Activated naive CD4-positive, alpha-beta T cell treated with anti-CD3 and anti-CD28 coated beads, Interleukin-2, amount 50 U/mL, for 72 hours (primary cell): ENCODE data around the gene UCN. TPM values are rescaled to one million over a fixed set of nuclear protein-coding genes. Genes with fewer than 3 reads are reported as not detected.
"Not testable (repeated sequence)": the region's sequence is repeated elsewhere in the genome, so short reads cannot be mapped to it uniquely, and the experiment has no call there.

Experiments
- ATAC-seq, 2 donors: fragments of 150-1000 bp; cut with Tn5 transposase; 2 replicates each; pipeline ENCODE4 v1.10.0; 2021; ENCODE audit warnings: mild to moderate bottlenecking in 2 of 2, moderate library complexity in 2 of 2
- DNase-seq, 2 donors: peaks; one replicate each; pipeline ENCODE4 v3.0.0; 2021 to 2022; ENCODE audit warnings: low spot score in 2 of 2
- H3K27ac Mint-ChIP-seq, 2 donors: one replicate each; pipeline ENCODE4 v1.8.0; 2022; ENCODE audit warnings: mild to moderate bottlenecking in 2 of 2, mixed read lengths in 2 of 2
- H3K36me3 Mint-ChIP-seq, 2 donors: one replicate each; pipeline ENCODE4 v1.8.0; 2022; ENCODE audit warnings: mixed read lengths in 2 of 2
- H3K9me3 Mint-ChIP-seq, 2 donors: one replicate each; pipeline ENCODE4 v1.8.0; 2022; ENCODE audit warnings: mixed read lengths in 2 of 2
- total RNA-seq, 2 donors: library from RNA; stranded (reverse); gene quantifications; one replicate each; pipeline ENCODE4 v1.2.3, GENCODE V29; 2022

The UCN gene
- total RNA-seq, 2 donors from 2014 or later, result 1.6 to 3.6 TPM

DNA sequence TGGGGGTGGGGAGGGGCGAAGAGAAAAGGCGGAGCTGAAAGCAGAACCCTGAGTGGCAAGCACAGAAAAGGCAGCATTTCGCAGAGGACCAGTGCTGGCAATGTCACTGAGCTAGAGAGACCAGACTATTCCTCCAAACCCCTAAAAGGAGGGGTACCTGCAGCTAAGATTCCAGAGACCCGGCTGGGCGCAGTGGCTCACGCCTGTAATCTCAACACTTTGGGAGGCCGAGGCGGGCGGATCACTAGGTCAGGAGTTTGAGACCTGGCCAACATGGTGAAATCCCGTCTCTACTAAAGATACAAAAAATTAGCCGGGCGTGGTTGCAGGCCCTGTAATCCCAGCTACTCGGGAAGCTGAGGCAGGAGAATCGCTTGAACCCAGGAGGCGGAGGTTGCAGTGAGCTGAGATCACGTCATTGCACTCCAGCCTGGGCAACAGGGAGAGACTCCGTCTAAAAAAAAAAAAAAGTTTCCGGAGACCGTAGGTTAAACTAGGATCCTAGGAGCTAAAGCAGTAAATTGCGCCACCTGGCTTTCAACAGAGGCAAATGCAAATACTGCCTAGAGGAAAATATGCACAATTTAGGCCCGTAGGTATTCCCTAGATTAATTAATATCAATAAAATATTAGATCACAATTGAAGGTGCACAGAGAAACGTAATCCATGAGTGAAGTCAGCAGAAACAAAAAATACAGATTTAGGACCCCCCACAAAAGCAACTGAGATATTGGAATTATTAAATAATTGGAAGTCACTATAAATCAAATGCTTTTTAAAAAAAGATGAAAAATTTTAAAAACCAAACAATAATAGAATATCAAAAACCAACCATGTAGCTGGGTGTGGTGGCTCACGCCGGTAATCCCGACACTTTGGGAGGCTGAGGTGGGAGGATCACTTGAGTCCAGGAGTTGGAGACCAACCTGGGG lies 4.9 kb downstream of the UCN start:
- no peak overlapping the region for H3K27ac Mint-ChIP-seq
- ATAC-seq, result peak; percentile 69 to 87
- DNase-seq, result peak; percentile 55 to 62
- H3K36me3 Mint-ChIP-seq, result peaks cover 0 to under 1% of the 10 kb centered on the region in 2 donors
- no peaks in the 10 kb centered on the region for H3K9me3 Mint-ChIP-seq

- not testable (repeated sequence) for ATAC-seq, DNase-seq, H3K27ac Mint-ChIP-seq, H3K9me3 Mint-ChIP-seq, H3K36me3 Mint-ChIP-seq
These were observed 7.6 kb downstream of the UCN start for GRCh38 chr2:27300606-27301005.

DNA sequence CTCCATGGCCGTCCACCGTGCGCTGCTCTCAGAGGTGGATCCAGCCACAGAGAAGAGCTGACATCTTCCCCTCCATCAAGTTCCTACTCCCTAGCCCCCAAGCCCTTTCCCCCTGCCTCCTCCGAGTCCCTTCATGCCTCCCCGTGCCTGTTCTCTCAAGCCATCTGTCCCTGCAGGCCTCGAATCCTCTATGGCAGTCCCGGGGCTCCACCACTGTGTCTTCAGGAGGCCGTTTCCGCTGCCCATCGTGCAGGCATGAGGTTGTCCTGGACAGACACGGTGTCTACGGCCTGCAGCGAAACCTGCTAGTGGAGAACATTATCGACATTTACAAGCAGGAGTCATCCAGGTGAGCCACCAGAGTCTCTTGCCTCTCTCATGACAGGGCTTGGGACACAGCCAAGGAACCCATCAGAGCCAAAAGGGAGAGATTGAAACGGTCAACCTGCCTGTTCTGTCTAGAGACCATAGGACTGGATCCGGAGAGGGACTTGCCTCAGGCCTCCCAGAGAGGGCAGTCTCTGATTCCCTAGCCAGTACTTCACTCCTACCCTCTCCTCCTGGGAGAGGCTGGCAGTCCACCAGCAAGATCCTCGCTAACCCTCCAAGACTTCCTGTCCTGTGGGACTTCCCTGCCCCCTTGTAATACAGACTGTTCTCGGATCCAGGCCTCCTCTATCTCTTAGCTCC lies 9.7 kb downstream of the UCN start:
- no peaks in the 10 kb centered on the region for H3K9me3 Mint-ChIP-seq
- ATAC-seq, result no peak

DNA sequence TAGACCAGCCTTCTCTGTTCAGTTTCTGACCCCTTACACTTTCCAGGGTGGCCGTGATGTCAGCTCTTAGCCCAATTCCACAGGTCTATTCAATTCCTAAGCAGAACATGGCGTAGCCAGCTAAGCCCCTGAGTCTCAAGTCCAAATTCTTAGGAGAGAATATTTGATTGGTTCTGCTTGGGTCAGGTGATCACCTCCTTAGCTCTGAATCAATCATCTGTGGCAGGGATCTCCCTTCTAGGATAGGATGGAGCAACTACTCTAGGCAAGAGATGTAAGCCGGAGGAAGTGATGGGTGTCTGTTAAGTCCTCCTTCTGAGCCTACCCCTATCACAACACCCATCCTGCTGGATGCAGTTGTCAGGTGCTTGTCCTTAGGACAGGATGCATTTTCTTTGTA lies 11.1 kb downstream of the UCN start:
- no peaks in the 10 kb centered on the region for H3K36me3 Mint-ChIP-seq
- ATAC-seq (no peak), DNase-seq (no peak)
- no peaks in the 10 kb centered on the region for H3K9me3 Mint-ChIP-seq
- H3K27ac Mint-ChIP-seq, result no peak overlapping the region

More for the DNA sequence above, 9.7 kb downstream of the UCN start:
- DNase-seq, result no peak
- Mint-ChIP-seq H3K27ac (no peak overlapping the region), H3K36me3 (no peaks in the 10 kb centered on the region)

DNA sequence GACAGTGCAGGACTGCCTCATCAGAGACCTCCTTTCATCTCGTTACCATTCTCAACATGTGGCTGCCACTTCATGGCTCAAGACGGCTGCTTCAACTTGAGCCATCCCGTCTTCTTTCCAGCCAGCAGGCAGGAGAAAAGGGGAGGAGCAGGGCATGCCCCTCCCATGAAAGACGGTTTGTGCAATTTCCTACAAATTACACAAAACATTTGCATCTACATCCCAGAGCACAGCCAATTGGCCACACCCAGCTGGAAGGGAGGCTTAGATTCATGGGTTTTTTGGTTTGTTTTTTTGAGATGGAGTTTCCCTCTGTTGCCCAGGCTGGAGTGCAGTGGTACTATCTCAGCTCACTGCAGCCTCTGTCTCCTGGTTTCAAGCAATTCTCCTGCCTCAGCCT lies 11.8 kb downstream of the UCN start:
- no peak overlapping the region for H3K27ac Mint-ChIP-seq
- H3K9me3 Mint-ChIP-seq, result no peaks in the 10 kb centered on the region
- DNase-seq, result no peak
- no peaks in the 10 kb centered on the region for H3K36me3 Mint-ChIP-seq
- ATAC-seq, result no peak

- no peaks in the 10 kb centered on the region for H3K9me3 Mint-ChIP-seq
- H3K36me3 Mint-ChIP-seq, result no peaks in the 10 kb centered on the region
- no peak for ATAC-seq
- no peak overlapping the region for H3K27ac Mint-ChIP-seq
- DNase-seq, result no peak
These were observed 13.3 kb downstream of the UCN start for GRCh38 chr2:27294928-27295327.

DNA sequence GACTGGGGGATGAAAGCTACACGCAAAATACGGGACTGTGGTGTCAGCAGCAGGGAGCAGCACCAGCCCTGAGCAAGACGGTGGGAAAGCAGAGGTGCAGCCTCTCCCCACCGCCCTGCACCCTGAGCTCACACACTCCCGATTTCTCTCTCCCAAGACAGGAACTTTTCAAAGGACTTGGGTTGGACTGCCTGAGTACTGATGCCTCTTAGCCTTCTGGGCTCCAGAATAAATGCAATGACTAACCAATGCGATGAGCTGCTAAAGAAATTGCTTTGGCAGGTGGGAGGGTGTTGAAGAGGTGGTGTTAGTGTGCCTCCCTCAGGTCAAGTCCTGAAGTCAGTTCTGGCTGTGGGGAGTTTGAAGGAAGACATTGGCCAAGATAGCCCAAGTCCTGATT lies 16.4 kb downstream of the UCN start:
- ATAC-seq, result no peak

GRCh38 chr2:27290549-27290948 lies 17.7 kb downstream of the UCN start:
- ATAC-seq, result no peak
- no peaks in the 10 kb centered on the region for H3K9me3 Mint-ChIP-seq
- H3K27ac Mint-ChIP-seq, result no peak overlapping the region
- no peak for DNase-seq
- H3K36me3 Mint-ChIP-seq, result no peaks in the 10 kb centered on the region

More for the DNA sequence above, 16.4 kb downstream of the UCN start:
- no peaks in the 10 kb centered on the region for H3K36me3 Mint-ChIP-seq
- no peaks in the 10 kb centered on the region for H3K9me3 Mint-ChIP-seq
- no peak overlapping the region for H3K27ac Mint-ChIP-seq
- no peak for DNase-seq

- ATAC-seq (no peak), DNase-seq (no peak)
- no peaks in the 10 kb centered on the region for H3K9me3 Mint-ChIP-seq
- H3K36me3 Mint-ChIP-seq, result no peaks in the 10 kb centered on the region
- H3K27ac Mint-ChIP-seq, result no peak overlapping the region
These were observed 19.6 kb downstream of the UCN start for GRCh38 chr2:27288610-27289009.

DNA sequence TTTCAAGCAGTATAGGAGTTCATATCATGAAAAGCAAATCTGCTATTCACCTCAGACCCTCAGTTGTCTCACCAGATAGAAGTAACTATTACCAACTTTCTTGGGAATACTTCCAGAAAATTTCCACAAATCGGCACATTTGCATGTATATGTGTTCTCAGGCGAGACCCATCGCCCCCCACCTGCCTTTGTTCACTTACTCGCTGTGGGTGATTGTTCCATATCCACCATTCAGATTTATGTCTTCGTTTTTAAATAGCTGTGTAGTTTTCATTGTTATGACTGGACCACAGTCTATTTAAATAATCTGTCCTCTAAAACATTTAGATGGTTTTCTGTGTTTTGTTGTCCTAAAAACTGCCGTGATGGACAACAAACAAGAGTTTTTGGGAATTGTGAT lies 22.8 kb downstream of the UCN start:
- Mint-ChIP-seq H3K9me3 (no peaks in the 10 kb centered on the region), H3K27ac (no peak overlapping the region), H3K36me3 (no peaks in the 10 kb centered on the region)
- ATAC-seq, result no peak
- no peak for DNase-seq

- ATAC-seq (no peak), DNase-seq (no peak)
- H3K9me3 Mint-ChIP-seq, result no peaks in the 10 kb centered on the region
- no peaks in the 10 kb centered on the region for H3K36me3 Mint-ChIP-seq
- H3K27ac Mint-ChIP-seq, result no peak overlapping the region
These were observed 23.2 kb downstream of the UCN start for GRCh38 chr2:27284996-27285395.

GRCh38 chr2:27282892-27283291 lies 25.4 kb downstream of the UCN start:
- Mint-ChIP-seq H3K27ac (no peak overlapping the region), H3K36me3 (no peaks in the 10 kb centered on the region), H3K9me3 (no peaks in the 10 kb centered on the region)
- ATAC-seq (no peak), DNase-seq (no peak)

GRCh38 chr2:27281855-27282559 lies 26.2 kb downstream of the UCN start, which contains the start of gene TRIM54:
Gene TRIM54, plus strand, starts transcription at chr2:27282429. Its CDS starts 303 bp downstream, at chr2:27282732.
- ATAC-seq (no peak), DNase-seq (no peak)
- Mint-ChIP-seq H3K36me3 (no peaks in the 10 kb centered on the region), H3K9me3 (no peaks in the 10 kb centered on the region), H3K27ac (peak within 1 kb of the TSS in 1 of 2 donors; percentile 64)

- ATAC-seq (no peak), DNase-seq (no peak)
- Mint-ChIP-seq H3K36me3 (no peaks in the 10 kb centered on the region), H3K27ac (no peak overlapping the region), H3K9me3 (no peaks in the 10 kb centered on the region)
These were observed 26.8 kb downstream of the UCN start for GRCh38 chr2:27281442-27281841.

GRCh38 chr2:27280826-27281225 lies 27.4 kb downstream of the UCN start:
- DNase-seq, result no peak
- Mint-ChIP-seq H3K36me3 (no peaks in the 10 kb centered on the region), H3K27ac (no peak overlapping the region)

DNA sequence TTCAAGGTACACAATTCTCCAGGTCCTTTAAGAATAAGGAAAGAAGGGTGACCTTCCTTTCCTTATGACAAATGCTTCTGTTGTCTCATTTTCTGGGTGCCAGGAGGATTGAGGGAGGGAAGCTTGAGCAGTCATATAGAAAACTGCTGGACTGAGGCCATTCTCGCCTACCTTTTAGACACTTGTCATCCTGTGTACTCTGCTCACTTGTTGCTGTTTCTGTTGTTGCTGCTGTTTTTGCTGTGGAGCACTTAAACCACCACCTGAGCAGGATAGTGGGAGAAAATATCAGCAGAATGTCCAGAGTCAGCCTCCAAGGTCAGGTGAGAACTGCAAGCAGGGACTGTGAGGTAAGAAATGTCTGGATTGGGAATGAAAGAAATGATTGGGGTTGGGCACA lies 30.2 kb downstream of the UCN start:
- Mint-ChIP-seq H3K27ac (no peak overlapping the region), H3K36me3 (no peaks in the 10 kb centered on the region), H3K9me3 (no peaks in the 10 kb centered on the region)
- DNase-seq (no peak), ATAC-seq (no peak)

More at GRCh38 chr2:27280826-27281225, 27.4 kb downstream of the UCN start:
- no peaks in the 10 kb centered on the region for H3K9me3 Mint-ChIP-seq
- ATAC-seq, result no peak
